Parathyroid adenoma (tissue), 2 donors: Measurements from ENCODE around the gene NRK.

Experiments used
- H2AFZ ChIP-seq: fragments of 300-600 bp; sonication (generic); one replicate; pipeline ENCODE4 v1.7.0; 2017; ENCODE audit warnings: antibody characterized with exemption, mild to moderate bottlenecking
- H3K27ac ChIP-seq: fragments of 300-600 bp; sonication (generic); one replicate; pipeline ENCODE4 v1.7.0; 2017
- H3K27me3 ChIP-seq: fragments of 300-600 bp; sonication (generic); one replicate; pipeline ENCODE4 v1.7.0; 2017; ENCODE audit warnings: low read length; ENCODE audit not compliant: control insufficient read depth, insufficient read depth
- H3K36me3 ChIP-seq: fragments of 300-600 bp; sonication (generic); one replicate; pipeline ENCODE4 v1.7.0; 2017; ENCODE audit warnings: low read length; ENCODE audit not compliant: control insufficient read depth, insufficient read depth
- H3K4me1 ChIP-seq: fragments of 300-600 bp; sonication (generic); one replicate; pipeline ENCODE4 v1.7.0; 2017; ENCODE audit warnings: control low read depth
- H3K4me2 ChIP-seq: fragments of 300-600 bp; sonication (generic); one replicate; pipeline ENCODE4 v1.7.0; 2017; ENCODE audit warnings: low read length
- H3K4me3 ChIP-seq: fragments of 300-600 bp; sonication (generic); one replicate; pipeline ENCODE4 v1.7.0; 2017; ENCODE audit warnings: low read depth, low read length
- H3K79me2 ChIP-seq: fragments of 300-600 bp; sonication (generic); one replicate; pipeline ENCODE4 v1.7.0; 2017; ENCODE audit warnings: control low read depth
- H3K9ac ChIP-seq: fragments of 300-600 bp; sonication (generic); one replicate; pipeline ENCODE4 v1.7.0; 2017; ENCODE audit warnings: mild to moderate bottlenecking
- H3K9me3 ChIP-seq: fragments of 300-600 bp; sonication (generic); one replicate; pipeline ENCODE4 v1.7.0; 2017; ENCODE audit warnings: low read length; ENCODE audit not compliant: control insufficient read depth
- TF ChIP-seq, protein P1 (sequence below): fragments of 300-600 bp; sonication (generic); IDR thresholded peaks from one replicate; pipeline ENCODE4 v1.7.0; 2017; ENCODE audit warnings: antibody characterized with exemption, mild to moderate bottlenecking
- donor health status: primary hyperparathyroidism.

The NRK gene

DNA sequence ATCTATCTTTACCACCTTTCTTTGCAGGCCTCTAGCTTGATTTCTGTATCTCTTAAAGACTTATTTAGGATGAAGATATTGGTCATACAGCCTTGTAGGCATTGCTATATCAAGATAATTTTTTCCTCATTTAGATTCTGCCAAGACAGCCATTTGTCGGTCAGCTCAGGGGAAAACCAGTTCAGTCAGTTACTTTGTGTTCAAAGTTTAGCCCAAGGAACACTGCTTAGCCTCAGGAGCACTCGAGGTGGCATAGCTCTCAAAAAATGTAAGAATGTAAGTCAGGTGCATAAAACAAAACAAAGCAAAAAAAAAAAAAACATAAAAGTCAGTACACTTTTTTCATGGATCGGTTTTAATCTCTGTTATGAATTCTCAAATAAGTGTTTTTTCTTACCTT lies 43.4 kb downstream of the NRK start:
- no peak overlapping the region for H3K4me3 ChIP-seq

DNA sequence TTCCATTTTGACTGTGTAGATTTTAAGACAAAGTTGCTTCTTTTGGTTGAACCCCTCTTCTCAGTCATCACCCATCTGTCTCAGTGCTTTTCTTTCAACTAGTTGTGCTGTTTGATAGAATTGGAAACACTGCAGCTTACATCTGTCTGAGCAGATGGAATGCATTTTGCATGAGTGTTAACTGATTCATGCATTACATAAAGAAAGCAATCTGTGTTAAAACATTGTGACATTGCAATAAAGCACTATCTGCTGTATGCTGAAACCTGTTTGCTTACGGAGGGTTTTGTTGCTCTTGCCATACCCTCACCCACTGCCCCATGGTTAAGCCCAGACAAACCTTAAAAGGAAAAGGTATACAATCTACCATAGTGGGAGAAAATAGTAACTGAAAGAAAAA lies 47.4 kb downstream of the NRK start:
- no peaks in the 10 kb centered on the region for H3K27me3 ChIP-seq
- no peaks in the 10 kb centered on the region for H3K4me1 ChIP-seq
- H3K9ac ChIP-seq = no peak overlapping the region
- no peaks in the 10 kb centered on the region for H3K36me3 ChIP-seq
- no peaks in the 10 kb centered on the region for H3K79me2 ChIP-seq
- TF ChIP-seq, protein P1, sequence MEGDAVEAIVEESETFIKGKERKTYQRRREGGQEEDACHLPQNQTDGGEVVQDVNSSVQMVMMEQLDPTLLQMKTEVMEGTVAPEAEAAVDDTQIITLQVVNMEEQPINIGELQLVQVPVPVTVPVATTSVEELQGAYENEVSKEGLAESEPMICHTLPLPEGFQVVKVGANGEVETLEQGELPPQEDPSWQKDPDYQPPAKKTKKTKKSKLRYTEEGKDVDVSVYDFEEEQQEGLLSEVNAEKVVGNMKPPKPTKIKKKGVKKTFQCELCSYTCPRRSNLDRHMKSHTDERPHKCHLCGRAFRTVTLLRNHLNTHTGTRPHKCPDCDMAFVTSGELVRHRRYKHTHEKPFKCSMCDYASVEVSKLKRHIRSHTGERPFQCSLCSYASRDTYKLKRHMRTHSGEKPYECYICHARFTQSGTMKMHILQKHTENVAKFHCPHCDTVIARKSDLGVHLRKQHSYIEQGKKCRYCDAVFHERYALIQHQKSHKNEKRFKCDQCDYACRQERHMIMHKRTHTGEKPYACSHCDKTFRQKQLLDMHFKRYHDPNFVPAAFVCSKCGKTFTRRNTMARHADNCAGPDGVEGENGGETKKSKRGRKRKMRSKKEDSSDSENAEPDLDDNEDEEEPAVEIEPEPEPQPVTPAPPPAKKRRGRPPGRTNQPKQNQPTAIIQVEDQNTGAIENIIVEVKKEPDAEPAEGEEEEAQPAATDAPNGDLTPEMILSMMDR = no peak
- H3K4me2 ChIP-seq = no peak overlapping the region
- H3K4me3 ChIP-seq = no peak overlapping the region
- no peak overlapping the region for H2AFZ ChIP-seq
- no peaks in the 10 kb centered on the region for H3K9me3 ChIP-seq
- H3K27ac ChIP-seq = no peak overlapping the region

More for the DNA sequence above, 43.4 kb downstream of the NRK start:
- Histone ChIP-seq H2AFZ (no peak overlapping the region), H3K4me1 (no peaks in the 10 kb centered on the region), H3K9me3 (no peaks in the 10 kb centered on the region), H3K27ac (no peak overlapping the region), H3K36me3 (no peaks in the 10 kb centered on the region), H3K4me2 (no peak overlapping the region), H3K27me3 (no peaks in the 10 kb centered on the region), H3K9ac (no peak overlapping the region), H3K79me2 (no peaks in the 10 kb centered on the region)
- TF ChIP-seq, protein P1 = no peak

DNA sequence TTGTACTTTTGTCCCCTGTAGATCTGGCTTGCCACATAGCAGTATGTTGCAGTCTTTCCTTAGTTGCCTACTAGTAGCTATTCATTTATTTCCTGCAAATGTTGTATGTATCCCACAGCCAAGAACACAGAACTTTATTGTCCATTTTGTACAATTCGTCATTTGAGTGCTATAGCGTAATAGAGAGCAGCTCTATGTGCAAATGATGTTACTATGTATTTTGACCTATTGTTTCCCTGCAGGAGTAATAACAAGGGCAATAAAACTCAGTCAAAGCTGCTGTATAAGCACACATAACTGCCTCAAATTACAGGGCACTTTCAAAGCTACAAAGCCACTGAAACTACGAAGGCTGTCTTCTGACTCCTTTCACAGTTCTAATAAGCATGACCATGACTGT lies 48.1 kb downstream of the NRK start:
- no peaks in the 10 kb centered on the region for H3K9me3 ChIP-seq
- no peaks in the 10 kb centered on the region for H3K4me1 ChIP-seq

DNA sequence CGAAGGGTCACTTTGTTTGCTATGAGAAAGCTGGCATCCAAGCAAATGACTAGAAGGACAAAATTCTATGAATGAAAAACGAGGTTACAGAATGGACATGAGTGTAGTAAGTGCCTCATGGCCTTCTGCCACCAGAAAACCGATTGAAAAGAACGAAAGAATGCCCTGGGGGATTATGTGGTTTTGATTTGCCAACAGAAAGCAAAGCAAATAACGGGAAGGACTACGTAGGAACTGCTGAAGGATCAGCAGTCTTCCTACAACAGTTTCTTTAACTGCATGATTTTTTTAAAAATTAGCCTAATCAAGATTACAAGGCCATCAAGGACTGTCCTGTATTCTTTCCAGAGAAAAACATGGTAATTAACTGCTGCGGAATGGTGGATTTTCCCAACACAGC lies 50.6 kb downstream of the NRK start:
- TF ChIP-seq, protein P1 = no peak
- no peak overlapping the region for H2AFZ ChIP-seq

More for the DNA sequence above, 48.1 kb downstream of the NRK start:
- Histone ChIP-seq H3K4me3 (no peak overlapping the region), H3K79me2 (no peaks in the 10 kb centered on the region), H2AFZ (no peak overlapping the region), H3K9ac (no peak overlapping the region), H3K27ac (no peak overlapping the region), H3K36me3 (no peaks in the 10 kb centered on the region), H3K4me2 (no peak overlapping the region), H3K27me3 (no peaks in the 10 kb centered on the region)
- TF ChIP-seq, protein P1 = no peak

DNA sequence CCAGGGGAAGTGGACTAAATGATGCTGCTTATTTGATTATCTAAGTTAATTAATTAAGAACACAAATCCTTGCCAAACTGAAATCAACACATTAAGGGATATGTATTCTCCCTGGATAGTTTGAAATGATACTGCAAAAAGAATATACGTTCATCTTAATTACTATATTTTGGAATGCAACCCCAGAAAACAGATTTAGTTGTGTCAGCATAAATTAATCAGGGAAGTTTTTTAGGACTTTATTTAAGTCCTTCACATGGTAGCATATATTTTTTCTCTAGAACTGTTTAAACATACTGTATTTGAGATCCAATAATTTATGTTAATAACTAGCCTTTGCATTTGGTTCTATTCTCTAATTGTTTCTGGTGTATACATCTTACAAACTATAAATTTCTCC lies 52.5 kb downstream of the NRK start:
- no peaks in the 10 kb centered on the region for H3K27me3 ChIP-seq
- no peak overlapping the region for H3K4me3 ChIP-seq
- H3K9me3 ChIP-seq = no peaks in the 10 kb centered on the region
- H2AFZ ChIP-seq = no peak overlapping the region
- no peaks in the 10 kb centered on the region for H3K36me3 ChIP-seq
- no peaks in the 10 kb centered on the region for H3K79me2 ChIP-seq
- no peaks in the 10 kb centered on the region for H3K4me1 ChIP-seq
- H3K27ac ChIP-seq = no peak overlapping the region
- H3K9ac ChIP-seq = no peak overlapping the region
- no peak overlapping the region for H3K4me2 ChIP-seq
- TF ChIP-seq, protein P1 = no peak

More for the DNA sequence above, 50.6 kb downstream of the NRK start:
- Histone ChIP-seq H3K27me3 (no peaks in the 10 kb centered on the region), H3K4me3 (no peak overlapping the region), H3K9ac (no peak overlapping the region), H3K27ac (no peak overlapping the region), H3K9me3 (no peaks in the 10 kb centered on the region), H3K4me2 (no peak overlapping the region), H3K79me2 (no peaks in the 10 kb centered on the region), H3K4me1 (no peaks in the 10 kb centered on the region), H3K36me3 (no peaks in the 10 kb centered on the region)
